Kidney (tissue), 14 donors: ENCODE results near the gene NPAS3. TPM values are rescaled to one million over a fixed set of nuclear protein-coding genes. Genes with fewer than 3 reads are reported as not detected.
A peak's percentile ranks its signal among the peaks of the same experiment; 100 is the strongest.

Experiments
- DNase-seq, 5 donors: peaks; one replicate each; pipeline ENCODE4 v3.0.0-alpha.2; 2013 to 2020
- FAIRE-seq: peaks from 2 replicates; lab custom pipeline; 2012; peaks lifted over from hg19 to GRCh38; lab: Jason Lieb, UNC
- H3K27ac ChIP-seq, 2 donors: one replicate each; pipeline ENCODE4 v1.7.0; 2013; ENCODE audit warnings: low read depth in 2 of 2, low read length in 2 of 2, inconsistent platforms in 1 of 2
- H3K27me3 ChIP-seq: one replicate; pipeline ENCODE4 v1.7.1; 2013; ENCODE audit warnings: low read length, inconsistent platforms; ENCODE audit not compliant: control insufficient read depth, insufficient read depth
- H3K36me3 ChIP-seq, 3 donors: one replicate each; pipeline versions ENCODE4 v1.7.0 to v1.7.1; 2013; ENCODE audit warnings: low read length in 3 of 3, control low read depth in 1 of 3, inconsistent platforms in 1 of 3; ENCODE audit not compliant: insufficient read depth in 3 of 3, control insufficient read depth in 2 of 3
- H3K4me1 ChIP-seq, 3 donors: one replicate each; pipeline versions ENCODE4 v1.7.0 to v1.7.1; 2013; ENCODE audit warnings: low read length in 3 of 3, inconsistent platforms in 1 of 3, low read depth in 1 of 3; ENCODE audit not compliant: control insufficient read depth in 2 of 3, insufficient read depth in 2 of 3
- H3K4me3 ChIP-seq, 3 donors: one replicate each; pipeline versions ENCODE4 v1.7.0 to v1.8.1; 2013; ENCODE audit warnings: low read length in 3 of 3, control low read depth in 1 of 3, inconsistent platforms in 1 of 3
- H3K9ac ChIP-seq, 3 donors: one replicate each; pipeline versions ENCODE4 v1.7.0 to v1.7.1; 2013; ENCODE audit warnings: low read length in 3 of 3, control low read depth in 1 of 3, inconsistent platforms in 1 of 3
- H3K9me3 ChIP-seq, 3 donors: one replicate each; pipeline versions ENCODE4 v1.7.0 to v1.7.1; 2013; ENCODE audit warnings: low read length in 3 of 3, control low read depth in 1 of 3, inconsistent platforms in 1 of 3; ENCODE audit not compliant: control insufficient read depth in 2 of 3, insufficient read depth in 1 of 3
- CTCF ChIP-seq: IDR thresholded peaks from 3 replicates; pipeline ENCODE4 v1.5.1; 2012; ENCODE audit warnings: mild to moderate bottlenecking, moderate library complexity, borderline replicate concordance; ENCODE audit not compliant: insufficient read depth; ENCODE audit errors: extremely low read depth
- intact Hi-C: fragments of 100-400 bp; cut with DNase I; formaldehyde crosslinking; loops from one replicate; pipeline ENCODE4 v1.11.1; 2022
- polyA plus RNA-seq: library from polyadenylated mRNA; stranded (reverse); fragments of 350-450 nt; fragmentation: Illumina TruSeq; extraction: RNeasy Lipid Tissue Mini Kit (QIAGEN cat#74804); gene quantifications from one replicate; pipeline ENCODE4 v1.2.3, GENCODE V29; 2014; ENCODE audit warnings: low read depth, low replicate concordance; ENCODE audit not compliant: insufficient read depth
- total RNA-seq: library from RNA; stranded (reverse); fragmentation: NEBNext Ultra II Directional; extraction: Animal tissue kit (Norgen Biotek cat#: 25700); gene quantifications from one replicate; pipeline ENCODE4 v1.2.1, GENCODE V29; 2021
- donor health status: control.
- donor health status: control.
- donor health status: control.
- donor health status: control.
- donor health status: control.
- donor health status: DM: yes; HTN: yes; CAD: no.
- donor health status: Normal renal cell carcinoma (clear cell type).

Gene NPAS3
- total and polyA plus RNA-seq, 2 donors from 2014 or later, result 0.82 to 5.0 TPM

DNA sequence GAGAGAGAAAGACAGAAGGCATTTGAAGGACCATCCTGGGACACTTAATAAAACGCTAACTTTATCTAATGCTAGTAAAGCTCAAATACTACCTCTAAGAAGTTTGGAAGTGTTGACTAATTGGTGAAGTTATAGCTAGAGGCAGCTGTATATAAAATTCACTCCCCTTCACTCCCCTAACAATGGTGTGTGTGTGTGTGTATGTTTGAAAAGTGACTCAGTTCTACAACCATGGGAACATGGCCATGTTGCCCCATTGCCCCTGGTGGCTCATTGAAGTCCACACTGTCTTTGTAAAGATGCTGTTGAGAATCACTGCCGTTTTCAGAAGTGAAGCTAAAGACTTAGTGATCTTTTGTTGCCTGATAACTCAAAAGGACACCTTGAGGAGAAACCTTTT is 262.4 kb downstream of the NPAS3 start:
- intact Hi-C loops, result no loop called here
- no peak overlapping the region for H3K4me3 ChIP-seq
- FAIRE-seq (no peak), DNase-seq (no peak)
- H3K36me3 ChIP-seq, result no peaks in the 10 kb centered on the region
- no peak for TF ChIP-seq CTCF
- no peaks in the 10 kb centered on the region for H3K27me3 ChIP-seq
- no peaks in the 10 kb centered on the region for H3K4me1 ChIP-seq
- no peaks in the 10 kb centered on the region for H3K9me3 ChIP-seq
- no peak overlapping the region for H3K27ac ChIP-seq
- no peak overlapping the region for H3K9ac ChIP-seq

GRCh38 chr14:33206981-33207380 is 268.3 kb downstream of the NPAS3 start:
- no peak for TF ChIP-seq CTCF
- H3K9me3 ChIP-seq, result no peaks in the 10 kb centered on the region
- H3K9ac ChIP-seq, result no peak overlapping the region
- H3K4me3 ChIP-seq, result no peak overlapping the region
- H3K4me1 ChIP-seq, result no peaks in the 10 kb centered on the region
- H3K27me3 ChIP-seq, result no peaks in the 10 kb centered on the region
- H3K27ac ChIP-seq, result no peak overlapping the region
- DNase-seq, result no peak
- FAIRE-seq, result no peak
- no peaks in the 10 kb centered on the region for H3K36me3 ChIP-seq
- intact Hi-C loops, result no loop called here

DNA sequence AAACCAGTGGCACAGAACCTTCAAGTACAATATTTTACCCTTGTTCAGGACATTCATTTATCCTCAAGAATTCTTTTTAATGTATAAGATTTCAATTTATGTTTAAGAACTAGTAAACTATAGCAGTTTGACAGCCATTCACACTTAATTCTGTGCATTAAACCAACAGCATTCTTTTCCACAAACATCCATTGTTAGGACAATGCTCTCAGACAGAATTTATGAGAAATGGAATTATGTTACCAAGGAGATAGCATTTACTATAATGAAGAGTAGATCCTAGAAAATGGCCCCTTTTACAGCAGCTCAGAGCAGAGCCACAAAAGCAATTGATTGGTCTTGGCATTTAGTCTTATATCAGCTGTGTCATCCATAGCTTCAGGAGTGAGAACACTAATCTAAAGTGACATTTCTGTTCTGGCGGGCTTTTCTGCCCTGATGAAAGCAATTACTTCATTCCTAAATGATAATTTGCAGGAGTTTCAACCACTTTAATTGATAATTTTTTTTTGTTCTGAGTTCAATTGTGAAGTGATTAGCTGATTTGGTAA is 268.9 kb downstream of the NPAS3 start:
- Histone ChIP-seq H3K9ac (no peak overlapping the region), H3K9me3 (no peaks in the 10 kb centered on the region), H3K36me3 (no peaks in the 10 kb centered on the region), H3K27ac (no peak overlapping the region), H3K4me3 (no peak overlapping the region), H3K27me3 (no peaks in the 10 kb centered on the region), H3K4me1 (no peaks in the 10 kb centered on the region)
- intact Hi-C loops, result no loop called here
- DNase-seq (no peak), FAIRE-seq (no peak)
- TF ChIP-seq CTCF, result no peak

DNA sequence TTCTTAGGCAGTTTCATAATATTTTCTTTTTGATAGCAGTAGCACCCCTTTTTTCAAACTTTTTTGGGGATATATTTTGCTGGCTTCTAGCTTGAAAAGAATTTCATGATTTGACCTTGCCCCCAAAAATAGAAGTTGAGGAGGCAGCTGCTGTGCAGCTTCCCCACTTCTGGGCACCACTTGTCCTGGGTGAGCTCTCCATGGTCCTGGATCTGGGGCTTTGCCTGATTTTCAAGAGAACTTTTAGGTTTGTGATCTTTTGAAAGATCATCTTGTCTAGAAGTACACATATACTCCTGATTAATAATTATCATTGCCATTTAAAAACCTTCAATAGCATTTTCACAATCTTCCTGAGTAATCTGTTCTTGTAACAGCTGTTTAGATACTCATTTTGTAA is 271.6 kb downstream of the NPAS3 start:
- Histone ChIP-seq H3K9me3 (no peaks in the 10 kb centered on the region), H3K27me3 (no peaks in the 10 kb centered on the region), H3K27ac (no peak overlapping the region), H3K36me3 (no peaks in the 10 kb centered on the region), H3K4me3 (no peak overlapping the region), H3K9ac (no peak overlapping the region), H3K4me1 (no peaks in the 10 kb centered on the region)
- intact Hi-C loops, result no loop called here
- DNase-seq (peak in 3 of 5 donors; percentile 31 to 60 (median 44)), FAIRE-seq (no peak)
- no peak for TF ChIP-seq CTCF
